ENCODE measurements around the gene GLRX.

GRCh38 chr5:95800553-95800952 lies 22.0 kb downstream of the GLRX start:
- TF ChIP-seq, protein P1, sequence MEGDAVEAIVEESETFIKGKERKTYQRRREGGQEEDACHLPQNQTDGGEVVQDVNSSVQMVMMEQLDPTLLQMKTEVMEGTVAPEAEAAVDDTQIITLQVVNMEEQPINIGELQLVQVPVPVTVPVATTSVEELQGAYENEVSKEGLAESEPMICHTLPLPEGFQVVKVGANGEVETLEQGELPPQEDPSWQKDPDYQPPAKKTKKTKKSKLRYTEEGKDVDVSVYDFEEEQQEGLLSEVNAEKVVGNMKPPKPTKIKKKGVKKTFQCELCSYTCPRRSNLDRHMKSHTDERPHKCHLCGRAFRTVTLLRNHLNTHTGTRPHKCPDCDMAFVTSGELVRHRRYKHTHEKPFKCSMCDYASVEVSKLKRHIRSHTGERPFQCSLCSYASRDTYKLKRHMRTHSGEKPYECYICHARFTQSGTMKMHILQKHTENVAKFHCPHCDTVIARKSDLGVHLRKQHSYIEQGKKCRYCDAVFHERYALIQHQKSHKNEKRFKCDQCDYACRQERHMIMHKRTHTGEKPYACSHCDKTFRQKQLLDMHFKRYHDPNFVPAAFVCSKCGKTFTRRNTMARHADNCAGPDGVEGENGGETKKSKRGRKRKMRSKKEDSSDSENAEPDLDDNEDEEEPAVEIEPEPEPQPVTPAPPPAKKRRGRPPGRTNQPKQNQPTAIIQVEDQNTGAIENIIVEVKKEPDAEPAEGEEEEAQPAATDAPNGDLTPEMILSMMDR (IDR thresholded peaks at IDR 0.05), result no peak
- TF ChIP-seq POLR2A (IDR thresholded peaks at IDR 0.05), result no peak
